GM19468 (cell line): Measurements from ENCODE around the gene RORB.

Experiments used
- ATAC-seq: cut with Tn5 transposase; IDR thresholded peaks from one replicate; pipeline ENCODE4 v1.9.1; 2021; ENCODE audit warnings: mild to moderate bottlenecking, moderate library complexity, moderate number of reproducible peaks; ENCODE audit not compliant: unreplicated experiment; ENCODE audit errors: extremely low read depth

RORB gene

GRCh38 chr9:74683322-74683721, 186.2 kb downstream of the RORB start:
- ATAC-seq, result no peak

- ATAC-seq, result no peak
Measured at GRCh38 chr9:74691058-74691457, 193.9 kb downstream of the RORB start.

DNA sequence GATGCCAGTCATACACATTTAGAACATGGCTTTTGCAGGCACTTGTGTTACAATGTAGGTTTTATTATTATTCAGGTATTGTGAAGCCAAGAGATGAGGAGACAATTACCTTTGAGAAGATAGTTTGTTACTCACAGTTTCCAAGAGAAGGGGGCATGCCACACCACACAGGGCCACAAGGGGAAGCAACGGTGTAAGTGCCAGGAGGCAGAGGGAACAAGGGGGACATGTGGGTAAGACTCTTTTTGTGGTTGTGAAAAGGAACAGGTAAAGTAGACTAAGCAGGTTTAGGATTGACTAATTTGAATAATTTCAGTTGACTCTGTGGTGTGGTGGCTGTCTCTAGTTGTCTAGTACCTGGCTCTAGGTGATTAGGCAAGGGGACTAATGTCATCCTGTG, 199.4 kb downstream of the RORB start:
- no peak for ATAC-seq

- no peak for ATAC-seq
Measured at GRCh38 chr9:74697535-74697934, 200.4 kb downstream of the RORB start.

DNA sequence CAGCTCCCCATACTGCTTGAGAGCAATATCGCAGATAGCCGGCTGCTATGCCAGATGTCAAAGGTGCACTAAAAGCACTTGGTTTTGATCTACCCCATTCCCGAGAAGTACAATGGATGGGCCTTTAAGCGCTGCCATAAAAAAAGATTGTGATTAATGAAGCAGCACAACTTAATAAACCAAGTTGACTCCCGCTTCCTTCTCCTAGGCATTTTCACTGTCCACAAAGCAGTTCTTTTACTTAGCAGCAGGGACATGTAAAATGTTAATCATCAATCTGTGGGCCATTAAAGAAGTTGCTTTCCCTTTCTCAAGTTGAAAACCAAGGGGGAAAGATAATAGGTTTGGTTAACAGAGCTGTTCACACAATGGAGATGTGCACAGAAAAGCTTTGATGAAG, 214.2 kb downstream of the RORB start:
- ATAC-seq, result no peak

- no peak for ATAC-seq
Measured at GRCh38 chr9:74718709-74719108, 221.6 kb downstream of the RORB start.

DNA sequence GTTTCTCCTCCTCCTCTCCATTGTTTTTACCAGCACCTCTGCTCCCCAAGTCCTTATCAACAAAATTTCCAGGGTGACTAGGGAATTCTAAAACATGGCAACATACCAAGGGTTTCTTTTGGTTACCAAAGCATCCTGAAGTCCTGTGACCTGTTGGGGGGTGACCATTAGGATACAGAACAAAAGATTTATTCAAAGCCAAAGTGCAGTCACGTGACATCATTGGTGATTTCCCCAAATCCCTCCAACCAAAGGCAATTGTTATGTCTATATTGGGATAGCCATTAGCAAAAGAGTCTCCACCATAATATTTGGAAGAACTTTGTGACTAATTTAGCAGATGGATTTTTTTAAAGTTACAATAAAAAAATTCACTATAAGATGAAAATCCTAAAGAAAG, 222.2 kb downstream of the RORB start:
- no peak for ATAC-seq

DNA sequence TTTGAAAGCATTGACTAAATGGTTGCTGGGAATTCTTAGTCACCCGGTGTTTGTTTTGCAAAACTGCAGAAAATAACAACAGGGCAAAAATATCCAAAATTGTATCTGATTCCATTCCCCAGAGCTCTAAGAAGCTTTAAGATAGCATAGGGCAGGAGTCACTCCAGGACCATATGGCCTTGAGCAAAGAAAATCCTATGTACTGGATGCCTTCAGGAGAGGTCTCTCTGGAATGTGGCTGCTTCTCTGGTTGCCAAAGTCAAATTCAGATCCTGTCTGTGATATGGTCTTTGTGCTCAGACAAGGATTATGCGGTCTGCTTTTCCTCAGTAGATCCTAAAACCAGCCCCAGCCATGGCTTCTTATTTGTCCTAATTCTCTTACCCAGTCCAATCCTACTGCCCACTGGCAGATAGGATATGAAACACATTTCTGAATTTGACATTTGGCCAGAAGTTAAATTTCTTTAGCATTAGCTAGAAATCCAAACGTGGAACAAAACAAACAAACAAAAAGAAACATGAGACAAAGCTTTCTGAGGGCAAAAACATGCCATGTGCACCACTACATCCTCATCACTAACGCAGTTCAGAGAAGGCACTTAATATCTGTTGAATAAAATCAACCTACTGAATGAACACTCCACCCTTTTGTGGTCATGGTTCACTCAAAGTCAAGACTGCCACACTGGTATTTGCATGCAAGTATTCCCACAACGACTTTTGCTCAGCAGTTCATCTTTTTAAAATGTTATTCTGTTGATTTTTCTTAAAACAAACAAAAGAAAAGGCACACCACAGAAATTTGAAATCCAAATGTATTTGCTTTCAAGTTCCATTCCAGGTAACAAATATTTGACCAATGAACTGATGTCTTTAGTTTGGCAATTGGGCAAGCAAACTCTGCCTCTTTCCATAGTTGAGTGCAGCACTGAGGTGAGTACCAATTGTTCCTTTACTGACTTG, 224.8 kb downstream of the RORB start:
- no peak for ATAC-seq

DNA sequence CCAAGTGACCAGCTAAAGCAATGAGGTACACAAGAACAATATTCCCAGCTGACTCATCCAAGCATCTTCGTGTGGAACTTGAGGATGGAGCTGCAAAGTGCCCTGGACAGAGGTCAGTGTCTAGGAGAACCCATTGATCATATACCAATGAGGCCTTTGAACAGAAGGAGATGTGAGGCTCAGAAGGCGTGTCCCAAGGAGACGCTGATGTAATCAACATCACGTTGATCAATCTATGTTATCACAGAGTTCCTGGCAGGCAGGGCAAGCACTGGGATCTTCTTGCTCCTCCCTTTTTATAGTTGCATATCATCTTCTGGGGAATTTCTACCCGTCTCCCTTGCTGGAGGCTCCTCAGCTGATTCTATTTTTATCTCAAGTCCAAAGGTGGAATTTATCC, 227.2 kb downstream of the RORB start:
- ATAC-seq, result no peak

GRCh38 chr9:74726581-74726980, 229.4 kb downstream of the RORB start:
- ATAC-seq, result no peak

- no peak for ATAC-seq
Measured at GRCh38 chr9:74728176-74728575, 231.0 kb downstream of the RORB start.

GRCh38 chr9:74729136-74729695, 232.1 kb downstream of the RORB start:
- ATAC-seq, result no peak

DNA sequence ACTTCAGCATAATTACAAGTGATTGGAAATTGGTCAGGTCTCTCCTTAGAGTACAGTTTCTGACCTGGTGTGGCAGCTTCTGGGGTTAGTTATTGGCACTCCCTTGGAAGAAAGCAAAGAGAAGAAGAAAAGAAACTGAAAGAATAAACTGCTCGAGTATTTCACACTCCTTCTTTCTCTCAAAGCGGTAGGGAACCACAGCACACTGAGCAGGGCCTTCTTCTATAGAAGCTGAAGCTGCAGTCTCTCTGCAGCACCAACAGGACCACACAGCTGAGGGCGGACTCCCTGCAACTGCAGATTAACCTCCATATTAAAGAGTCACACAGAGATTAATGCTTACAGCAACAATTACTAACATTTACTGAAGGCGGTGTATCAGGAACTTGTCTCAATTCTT, 238.6 kb downstream of the RORB start:
- ATAC-seq, result no peak

- ATAC-seq, result no peak
Measured at GRCh38 chr9:74736646-74737045, 239.5 kb downstream of the RORB start.

DNA sequence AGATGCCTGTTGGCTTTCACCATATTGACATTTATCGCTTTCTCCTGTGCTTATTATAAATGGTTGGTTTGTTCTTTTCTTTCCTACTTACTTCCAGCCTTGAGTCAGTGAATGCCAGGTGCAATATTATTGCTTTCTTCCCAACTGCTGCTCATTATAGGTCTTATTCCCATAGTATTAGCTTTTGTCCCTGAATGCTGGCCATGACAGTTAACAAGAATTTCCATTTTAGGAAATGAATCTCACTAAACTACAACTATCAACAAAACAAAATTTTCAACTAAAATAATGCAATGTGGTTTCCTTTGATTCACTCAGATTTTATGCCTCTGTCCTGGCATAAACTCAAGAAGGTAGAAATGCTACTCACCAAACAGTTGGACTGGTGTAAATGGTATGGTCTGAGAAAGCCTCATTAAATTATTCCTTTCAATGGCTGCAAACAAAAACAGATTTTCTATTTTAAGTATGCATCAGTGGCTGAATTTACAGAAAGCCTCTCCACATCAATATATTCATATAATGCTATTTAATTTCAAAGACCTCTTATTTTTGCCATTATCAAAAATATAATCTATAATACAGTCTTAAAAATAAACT, 245.2 kb downstream of the RORB start:
- no peak for ATAC-seq
